ENCODE data around the gene CFDP1.

Gene CFDP1

GRCh38 chr16:75406943-75407342 lies 26.4 kb downstream of the CFDP1 start:
- DNase-seq (ENCODE audit: low spot score), result no peak

GRCh38 chr16:75402821-75403475 lies 30.4 kb downstream of the CFDP1 start:
- DNase-seq (ENCODE audit: low spot score), result no peak

- no peak for DNase-seq (ENCODE audit: low spot score)
These were observed 31.0 kb downstream of the CFDP1 start for GRCh38 chr16:75402159-75402820.

GRCh38 chr16:75401691-75402090 lies 31.6 kb downstream of the CFDP1 start:
- DNase-seq (ENCODE audit: low spot score), result no peak

- DNase-seq (ENCODE audit: low spot score), result no peak
These were observed 35.0 kb downstream of the CFDP1 start for GRCh38 chr16:75398333-75398732.

GRCh38 chr16:75394941-75395340 lies 38.4 kb downstream of the CFDP1 start:
- DNase-seq (ENCODE audit: low spot score), result no peak

- no peak for DNase-seq (ENCODE audit: low spot score)
These were observed 40.4 kb downstream of the CFDP1 start for GRCh38 chr16:75392906-75393305.

- DNase-seq (ENCODE audit: low spot score), result no peak
These were observed 42.2 kb downstream of the CFDP1 start for GRCh38 chr16:75390926-75391653.

GRCh38 chr16:75389096-75389690 lies 44.1 kb downstream of the CFDP1 start:
- DNase-seq (ENCODE audit: low spot score), result no peak

GRCh38 chr16:75387951-75388350 lies 45.4 kb downstream of the CFDP1 start:
- no peak for DNase-seq (ENCODE audit: low spot score)

- DNase-seq (ENCODE audit: low spot score), result peak; percentile 69
These were observed 47.7 kb downstream of the CFDP1 start for GRCh38 chr16:75385507-75386152.

- no peak for DNase-seq (ENCODE audit: low spot score)
These were observed 50.2 kb downstream of the CFDP1 start for GRCh38 chr16:75383141-75383540.

- DNase-seq (ENCODE audit: low spot score), result no peak
These were observed 50.7 kb downstream of the CFDP1 start for GRCh38 chr16:75382611-75383010.

GRCh38 chr16:75380870-75381269 lies 52.4 kb downstream of the CFDP1 start:
- no peak for DNase-seq (ENCODE audit: low spot score)

- DNase-seq (ENCODE audit: low spot score), result no peak
These were observed 53.1 kb downstream of the CFDP1 start for GRCh38 chr16:75379911-75380847.

GRCh38 chr16:75379339-75379738 lies 54.0 kb downstream of the CFDP1 start:
- DNase-seq (ENCODE audit: low spot score), result no peak

- DNase-seq (ENCODE audit: low spot score), result no peak
These were observed 54.7 kb downstream of the CFDP1 start for GRCh38 chr16:75378616-75379015.

GRCh38 chr16:75377729-75378386 lies 55.4 kb downstream of the CFDP1 start:
- DNase-seq (ENCODE audit: low spot score), result peak; percentile 60

- DNase-seq (ENCODE audit: low spot score), result no peak
These were observed 56.7 kb downstream of the CFDP1 start for GRCh38 chr16:75376475-75377161.

- no peak for DNase-seq (ENCODE audit: low spot score)
These were observed 58.9 kb downstream of the CFDP1 start for GRCh38 chr16:75374388-75374787.

Data from putamen (tissue), 1 donor.